OCI-LY3 (cell line): Measurements from ENCODE around the gene ABCB8.

Source experiments
- H2AFZ ChIP-seq: fragments of 200-600, 300-600 bp; shearing (Covaris generic); 2 replicates; pipeline ENCODE4 v1.6.0; 2014; ENCODE audit warnings: antibody characterized with exemption, low read depth, low read length
- H3K27ac ChIP-seq: fragments of 200-600, 300-600 bp; sonication (generic); 2 replicates; pipeline ENCODE4 v1.5.1; 2014; ENCODE audit warnings: mild to moderate bottlenecking, low read length, moderate library complexity, mixed read lengths
- H3K27me3 ChIP-seq: fragments of 200-600, 300-600 bp; sonication (generic); 2 replicates; pipeline ENCODE4 v1.6.1; 2014; ENCODE audit warnings: low read depth, low read length, mixed read lengths
- H3K36me3 ChIP-seq: fragments of 200-600, 300-600 bp; sonication (generic); replicated peaks from 2 replicates; pipeline ENCODE3; 2014; ENCODE audit warnings: low read depth, low read length, mixed read lengths
- H3K4me1 ChIP-seq: fragments of 300-600, 200-600 bp; sonication (generic); 2 replicates; pipeline ENCODE4 v1.6.1; 2014; ENCODE audit warnings: low read length, mixed read lengths
- H3K4me2 ChIP-seq: fragments of 200-600, 300-600 bp; sonication (generic); 2 replicates; pipeline ENCODE4 v1.6.1; 2014; ENCODE audit warnings: low read length, mixed read lengths
- H3K4me3 ChIP-seq: fragments of 300-600, 200-600 bp; sonication (generic); 2 replicates; pipeline ENCODE4 v1.5.1; 2014; ENCODE audit warnings: antibody characterized with exemption, mild to moderate bottlenecking, low read length, moderate library complexity
- H3K79me2 ChIP-seq: fragments of 300-600, 200-600 bp; shearing (Covaris generic); 2 replicates; pipeline ENCODE4 v1.6.1; 2014; ENCODE audit warnings: mild to moderate bottlenecking, low read length, mixed read lengths
- H3K9ac ChIP-seq: fragments of 300-600, 200-600 bp; shearing (Covaris generic); 2 replicates; pipeline ENCODE4 v1.6.0; 2014; ENCODE audit warnings: mild to moderate bottlenecking, low read length, moderate library complexity
- H3K9me3 ChIP-seq: fragments of 200-600, 300-600 bp; shearing (Covaris generic); 2 replicates; pipeline ENCODE4 v1.6.1; 2014; ENCODE audit warnings: low read length, mixed read lengths; ENCODE audit not compliant: insufficient read depth
- H4K20me1 ChIP-seq: fragments of 200-600, 300-600 bp; sonication (generic); 2 replicates; pipeline ENCODE4 v1.6.1; 2016; ENCODE audit warnings: low read length, mixed read lengths; ENCODE audit not compliant: insufficient read depth
- CTCF ChIP-seq: fragments of 200-600, 300-600 bp; sonication (generic); IDR thresholded peaks from 2 replicates; pipeline ENCODE4 v1.5.1; 2014; ENCODE audit warnings: antibody characterized with exemption, low read length, low read depth
- EZH2phosphoT487 ChIP-seq: fragments of 200-600 bp; shearing (Covaris generic); IDR thresholded peaks from 2 replicates; pipeline ENCODE4 v1.6.1; 2018; ENCODE audit warnings: antibody characterized with exemption, mixed run types, low read depth

Gene ABCB8

DNA sequence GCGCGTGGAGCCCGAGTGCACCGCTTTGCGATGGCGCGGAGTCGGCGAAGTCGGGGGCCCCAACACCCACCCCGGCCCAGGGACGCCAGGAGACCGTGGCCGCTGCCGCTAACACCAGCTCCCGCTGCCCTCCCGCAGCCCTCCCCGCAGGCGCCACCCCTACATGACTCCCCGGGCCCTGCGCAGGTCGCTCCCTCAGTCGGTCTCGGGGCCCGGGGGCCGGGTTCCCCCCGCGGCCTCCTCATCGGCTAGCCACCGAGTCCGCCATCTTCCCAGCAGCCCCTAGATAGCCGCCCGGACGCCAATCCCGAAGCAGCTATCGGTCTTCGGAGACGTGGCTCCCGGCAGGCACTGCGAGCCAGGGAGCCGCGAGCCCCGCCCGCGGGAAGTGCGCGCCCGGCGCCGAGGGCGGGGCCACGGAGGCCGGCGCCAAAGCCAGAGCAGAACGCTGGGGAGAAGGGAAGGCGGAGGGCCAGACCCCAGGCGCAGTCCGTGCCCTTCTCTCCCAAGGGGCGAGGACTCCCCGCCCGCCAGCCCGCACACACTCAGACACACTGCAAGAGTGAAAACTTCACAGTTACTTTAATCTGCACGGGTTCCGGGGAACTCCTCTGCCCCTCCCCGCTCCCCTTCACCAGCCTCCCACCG is 52.4 kb downstream of the ABCB8 start, which contains the start of gene FASTK:
Gene FASTK (minus strand): TSS at position 288 of the 648 bp plus-strand sequence. CDS start 43 bp downstream, at position 245.
- Histone ChIP-seq H4K20me1 (no peaks in the 10 kb centered on the region), H3K27me3 (no peaks in the 10 kb centered on the region), H3K79me2 (peaks cover 43% of the 10 kb centered on the region), H3K4me1 (peaks cover 49% of the 10 kb centered on the region), H3K27ac (peak within 1 kb of the TSS; percentile 59), H3K9me3 (no peaks in the 10 kb centered on the region), H3K36me3 (peaks cover 10% of the 10 kb centered on the region), H3K4me3 (peak within 1 kb of the TSS; percentile 94), H3K9ac (peak within 1 kb of the TSS; percentile 92), H3K4me2 (peak within 1 kb of the TSS; percentile 88), H2AFZ (no peak within 1 kb of the TSS)
- TF ChIP-seq CTCF (no peak), EZH2phosphoT487 (no peak)

DNA sequence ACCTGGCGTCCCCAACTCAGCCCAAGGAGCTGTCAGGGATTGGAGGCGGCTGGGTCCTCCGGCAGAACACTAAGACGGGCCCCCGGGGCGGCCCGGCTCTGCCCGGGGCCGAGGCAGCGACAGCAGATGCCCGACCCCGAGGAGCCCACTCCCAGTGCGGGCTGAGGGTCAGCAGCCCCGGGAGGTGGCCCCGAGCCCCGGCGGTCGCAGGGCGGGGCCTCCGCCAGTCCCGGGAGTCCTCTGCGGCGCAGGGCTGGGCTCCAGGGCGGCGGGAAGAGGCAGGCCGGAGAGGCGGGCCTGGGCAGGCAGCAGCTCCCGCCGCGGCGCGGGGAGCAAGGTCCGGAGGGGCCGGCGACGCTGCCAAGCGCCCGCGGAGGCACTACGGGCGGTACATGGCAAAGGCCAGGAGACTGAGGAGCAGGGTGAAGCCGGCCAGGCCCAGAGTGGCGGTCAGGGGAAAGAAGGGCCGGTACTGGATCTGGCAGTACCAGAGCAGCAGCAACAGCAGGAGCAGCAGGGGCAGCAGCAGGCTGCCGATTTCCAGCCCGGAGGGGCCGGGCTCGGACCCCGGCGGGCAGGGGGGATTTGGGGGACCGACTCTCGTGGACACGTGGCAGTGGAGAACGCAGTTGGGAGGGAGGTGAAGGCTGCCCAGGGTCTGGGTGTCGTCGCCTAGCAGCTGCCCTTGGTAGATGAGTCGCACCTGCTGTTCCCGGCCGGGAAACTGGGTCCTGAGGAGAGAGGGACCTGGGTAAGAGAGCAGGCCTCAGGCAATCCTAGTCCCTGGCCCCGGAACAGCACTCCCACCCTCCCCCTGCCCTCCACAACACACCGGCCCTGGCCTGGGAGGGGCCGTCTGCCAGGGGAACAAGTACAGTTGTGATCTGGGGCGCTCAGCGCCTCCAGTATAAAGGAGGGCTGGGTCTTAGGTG is 53.2 kb downstream of the ABCB8 start:
- no peak overlapping the region for H2AFZ ChIP-seq
- H4K20me1 ChIP-seq, result no peaks in the 10 kb centered on the region
- peak overlapping the region; percentile 53 for H3K27ac ChIP-seq
- peak overlapping the region; percentile 92 for H3K9ac ChIP-seq
- H3K27me3 ChIP-seq, result no peaks in the 10 kb centered on the region
- H3K9me3 ChIP-seq, result no peaks in the 10 kb centered on the region
- peaks cover 4% of the 10 kb centered on the region for H3K36me3 ChIP-seq
- peak overlapping the region; percentile 94 for H3K4me3 ChIP-seq
- H3K4me2 ChIP-seq, result peak overlapping the region; percentile 88
- peaks cover 43% of the 10 kb centered on the region for H3K79me2 ChIP-seq
- H3K4me1 ChIP-seq, result peaks cover 52% of the 10 kb centered on the region
- TF ChIP-seq EZH2phosphoT487, result no peak
- TF ChIP-seq CTCF, result no peak

DNA sequence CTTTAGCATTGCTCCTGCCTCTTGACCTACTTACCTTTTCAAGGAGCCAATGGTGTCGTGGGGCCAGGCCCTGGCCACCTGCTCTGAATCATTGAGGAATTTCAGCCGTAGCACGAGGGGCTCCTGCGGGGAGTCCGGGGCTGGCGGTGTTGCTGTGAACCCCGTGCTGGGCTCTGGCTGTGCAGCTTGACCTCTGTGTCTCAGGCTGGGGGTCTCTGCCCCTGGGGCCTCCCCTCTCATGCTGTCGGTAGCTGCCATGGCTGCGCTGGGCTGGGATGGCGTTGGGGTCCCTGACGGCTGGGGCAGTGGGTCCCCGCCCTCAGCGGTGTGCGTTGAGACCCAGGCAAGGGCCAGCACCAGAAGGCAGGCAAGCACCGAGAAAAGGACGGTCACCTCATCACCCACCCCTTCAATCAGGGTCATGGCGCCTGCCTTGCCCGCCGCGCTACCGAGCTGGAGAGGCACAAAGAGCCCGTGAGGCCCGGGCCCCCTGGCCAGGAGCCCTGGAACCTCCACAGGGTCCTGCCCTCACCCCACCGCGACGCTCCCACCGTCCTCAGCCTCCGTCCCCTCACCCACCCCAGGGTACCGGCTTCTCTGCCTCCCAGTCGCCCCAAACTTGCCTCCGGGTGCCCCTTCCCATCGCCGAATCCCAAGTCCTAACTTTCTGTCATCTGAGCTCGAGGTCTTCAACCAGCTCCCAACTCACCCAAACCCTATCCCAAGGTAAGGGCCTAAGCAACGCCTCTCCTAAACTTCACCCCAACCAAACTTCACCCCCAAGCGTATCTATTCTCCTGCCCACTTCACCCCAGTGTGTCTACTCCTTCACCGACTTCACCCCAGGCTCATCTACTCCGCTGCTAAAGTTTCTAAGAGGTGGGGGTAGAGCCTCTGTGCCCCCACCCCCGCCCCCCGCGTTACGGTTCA is 54.2 kb downstream of the ABCB8 start:
- no peaks in the 10 kb centered on the region for H3K27me3 ChIP-seq
- no peaks in the 10 kb centered on the region for H3K9me3 ChIP-seq
- no peak for TF ChIP-seq CTCF
- no peak for TF ChIP-seq EZH2phosphoT487
- H3K36me3 ChIP-seq, result peaks cover 4% of the 10 kb centered on the region
- H3K4me3 ChIP-seq, result peak overlapping the region; percentile 93
- no peaks in the 10 kb centered on the region for H4K20me1 ChIP-seq
- peaks cover 51% of the 10 kb centered on the region for H3K79me2 ChIP-seq
- peak overlapping the region; percentile 89 for H3K9ac ChIP-seq
- peak overlapping the region; percentile 88 for H3K4me2 ChIP-seq
- 0 out of 2 replicates have a peak overlapping the region, but pooled peaks have one; percentile 54 for H2AFZ ChIP-seq
- H3K4me1 ChIP-seq, result peaks cover 52% of the 10 kb centered on the region
- H3K27ac ChIP-seq, result peak overlapping the region; percentile 74
